GM10847 (cell line): ENCODE measurements around the gene KCNIP2.

Source experiments
- POLR2A ChIP-seq: IDR thresholded peaks from 2 replicates; pipeline ENCODE4 v1.6.1; 2011; ENCODE audit not compliant: insufficient read length; ENCODE audit errors: extremely low read depth

The KCNIP2 gene

DNA sequence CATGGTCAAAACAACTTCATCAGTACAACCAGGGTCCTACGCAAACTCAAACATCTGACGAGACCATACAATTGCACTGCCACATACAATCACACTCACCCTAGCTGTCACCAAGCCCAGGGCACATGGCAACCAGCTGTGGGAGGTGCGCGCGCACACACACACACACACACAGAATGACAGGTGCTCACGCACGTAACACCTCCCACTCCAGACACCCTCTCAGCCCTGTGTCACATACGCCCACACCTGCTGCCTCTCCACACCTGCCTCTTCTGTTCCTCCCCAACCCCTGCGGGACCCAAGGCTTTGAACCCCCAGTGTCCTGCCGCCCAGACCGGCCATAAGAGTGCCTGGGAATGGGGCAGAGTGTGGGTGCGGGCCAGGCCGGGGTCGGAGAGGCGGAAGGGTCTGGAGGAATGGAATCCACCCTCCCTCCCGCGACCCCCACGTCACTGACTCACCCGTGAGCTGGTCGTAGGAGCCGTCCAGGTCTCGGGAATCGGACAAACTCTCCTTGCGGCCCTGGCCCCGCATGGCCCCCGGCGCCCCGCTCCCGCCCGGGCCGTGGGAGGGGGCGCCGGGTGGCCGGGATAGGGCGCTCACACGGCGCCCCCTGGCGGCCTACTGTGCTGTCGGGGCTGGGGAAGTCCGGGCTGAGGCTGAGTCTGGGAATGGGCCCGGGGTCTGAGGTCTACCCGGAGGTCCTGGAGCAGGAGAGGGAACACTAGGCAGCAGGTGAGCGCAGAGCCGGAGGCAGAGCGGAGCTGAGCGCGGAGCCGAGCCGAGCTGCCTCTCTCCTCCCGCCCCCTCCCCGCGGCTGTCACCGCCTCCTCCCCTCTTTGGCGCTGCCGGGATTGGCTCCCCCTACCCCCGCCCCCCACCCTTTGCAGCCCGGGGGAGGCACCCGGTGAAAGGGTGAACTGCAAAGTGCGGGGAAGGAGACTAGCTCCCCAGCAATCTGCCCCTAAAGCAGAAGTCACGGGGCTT lies at the start of gene KCNIP2:
Gene KCNIP2, minus strand, starts transcription at position 769 of the 990 bp plus-strand sequence. Its CDS starts 232 bp downstream, at position 537.
- no peak for TF ChIP-seq POLR2A

DNA sequence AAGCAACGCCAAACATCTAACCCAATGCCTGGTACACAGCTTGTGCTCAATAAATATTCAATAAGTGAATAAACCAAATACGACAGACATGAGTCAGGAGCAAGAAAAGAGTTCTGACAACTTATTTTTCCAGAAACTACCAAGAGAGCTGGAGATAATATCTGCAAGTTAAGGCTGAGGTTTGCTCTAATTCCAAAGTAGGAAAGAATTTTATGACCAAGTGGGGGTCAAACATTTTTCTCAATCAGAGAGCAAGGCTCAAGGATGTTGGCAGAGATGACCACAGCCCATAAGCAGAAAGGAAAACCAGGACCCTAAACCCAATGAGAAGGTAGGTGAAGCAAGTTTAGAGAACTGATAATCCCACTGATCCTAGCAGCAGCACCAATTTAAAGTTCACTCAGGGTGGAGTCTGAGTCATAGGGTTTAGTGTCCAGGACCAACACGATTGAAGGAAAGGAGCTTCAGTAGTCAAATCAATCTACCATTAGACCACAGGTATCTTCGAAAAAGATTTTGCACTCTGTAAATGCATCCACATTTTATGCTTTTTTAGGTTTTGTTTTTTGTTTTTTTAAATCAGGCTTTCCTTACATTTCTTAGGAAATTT lies 49.3 kb upstream of the KCNIP2 start:
- no peak for TF ChIP-seq POLR2A

DNA sequence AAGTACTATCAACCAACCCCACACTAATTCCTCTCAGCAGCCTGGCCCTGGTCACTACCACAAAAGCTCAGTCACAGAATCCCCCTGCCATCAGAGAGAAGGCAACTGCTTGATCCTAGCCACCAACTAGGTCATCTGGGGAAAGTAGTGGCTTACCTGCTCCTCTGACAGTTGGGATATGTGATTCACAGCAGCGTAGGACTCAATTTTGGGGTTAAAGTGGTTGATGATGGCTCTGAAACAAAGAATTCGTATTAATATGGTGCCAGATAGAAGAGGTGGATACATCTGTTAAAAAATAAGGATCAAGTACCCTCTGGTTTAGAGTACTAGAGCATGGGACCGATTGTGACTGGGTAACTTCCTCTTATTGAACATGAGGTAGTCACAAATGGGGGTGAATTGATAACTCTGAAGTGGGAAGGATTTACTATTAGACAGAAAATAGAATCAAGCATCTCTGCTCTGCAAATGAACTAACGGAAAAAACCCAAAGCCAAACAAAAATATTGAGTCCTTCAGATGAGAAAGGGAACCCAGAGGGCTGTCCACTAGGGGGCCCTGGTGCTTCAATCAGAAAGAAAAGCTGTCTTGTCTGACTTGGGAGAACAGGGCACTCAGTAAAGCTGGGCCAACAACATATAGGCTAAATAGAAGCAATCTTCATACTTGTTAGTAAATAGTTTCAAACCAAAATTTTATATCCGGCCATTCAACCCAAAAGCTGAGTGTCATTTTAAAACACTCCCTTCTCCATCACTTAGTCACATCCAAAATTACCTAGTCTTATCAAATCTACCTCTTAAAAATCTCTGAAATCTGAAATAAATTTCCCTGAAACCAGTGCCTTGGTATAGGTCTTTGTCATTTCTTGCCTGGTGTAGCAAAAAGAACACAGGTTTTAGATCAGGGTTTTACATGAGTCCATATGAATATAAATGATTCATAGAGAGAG lies 45.9 kb upstream of the KCNIP2 start:
- no peak for TF ChIP-seq POLR2A

- no peak for TF ChIP-seq POLR2A
These were observed 44.8 kb upstream of the KCNIP2 start for GRCh38 chr10:101888251-101888949.

DNA sequence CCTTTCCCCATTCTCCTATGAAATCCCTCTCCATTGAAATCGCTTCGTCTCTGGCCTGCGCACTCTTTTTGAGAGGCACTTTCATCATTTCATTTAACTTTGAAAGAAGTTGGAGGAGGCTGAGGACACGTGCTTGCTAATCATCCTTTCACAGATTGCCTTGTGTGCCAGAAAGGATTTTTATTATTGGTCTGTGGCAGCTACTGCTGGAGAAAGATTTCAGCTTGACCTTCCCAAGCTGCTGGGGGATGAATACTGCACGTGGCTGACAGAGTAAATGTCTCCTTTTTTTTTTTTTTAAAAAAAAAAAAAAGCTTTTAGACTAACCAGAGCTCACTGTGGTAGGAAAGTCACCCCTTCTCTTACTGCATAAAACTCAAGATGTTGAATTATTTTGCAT lies 44.2 kb upstream of the KCNIP2 start:
- no peak for TF ChIP-seq POLR2A

DNA sequence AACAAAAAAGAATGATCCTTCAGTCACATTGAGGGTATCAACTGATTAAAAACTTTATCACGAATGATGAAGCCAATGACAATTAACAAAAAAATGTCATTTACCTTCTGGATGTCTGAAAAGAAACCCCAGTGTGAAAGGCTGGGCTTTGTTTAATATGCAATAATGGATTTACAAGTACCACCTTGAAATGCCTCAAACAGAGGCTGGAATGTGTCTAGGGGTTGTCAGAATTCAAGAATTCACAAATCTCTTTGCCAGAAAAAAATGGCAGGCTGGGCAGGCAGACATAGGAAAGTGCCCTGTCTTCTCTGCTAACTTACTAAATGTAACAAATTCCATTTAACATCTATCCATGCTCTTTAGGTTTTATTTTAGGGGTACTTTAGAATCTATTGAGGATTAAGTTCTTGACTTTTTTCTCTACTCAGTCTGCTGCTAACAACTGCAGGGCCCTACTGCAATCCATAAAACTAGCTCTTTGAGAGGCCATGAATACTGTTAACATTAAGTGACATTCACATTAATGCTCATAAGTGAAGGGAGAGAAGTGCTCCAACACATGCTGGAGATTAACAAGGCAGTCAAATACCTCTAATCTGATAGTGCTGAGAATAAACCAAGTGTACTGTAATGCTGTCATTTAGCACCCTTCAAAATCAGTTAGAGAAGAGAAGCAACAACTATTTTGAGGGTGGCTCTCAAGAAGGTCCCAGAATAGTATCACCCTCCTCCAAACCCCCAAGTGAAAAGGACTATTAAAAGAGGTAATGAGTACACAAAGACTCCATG lies 43.1 kb upstream of the KCNIP2 start:
- no peak for TF ChIP-seq POLR2A

DNA sequence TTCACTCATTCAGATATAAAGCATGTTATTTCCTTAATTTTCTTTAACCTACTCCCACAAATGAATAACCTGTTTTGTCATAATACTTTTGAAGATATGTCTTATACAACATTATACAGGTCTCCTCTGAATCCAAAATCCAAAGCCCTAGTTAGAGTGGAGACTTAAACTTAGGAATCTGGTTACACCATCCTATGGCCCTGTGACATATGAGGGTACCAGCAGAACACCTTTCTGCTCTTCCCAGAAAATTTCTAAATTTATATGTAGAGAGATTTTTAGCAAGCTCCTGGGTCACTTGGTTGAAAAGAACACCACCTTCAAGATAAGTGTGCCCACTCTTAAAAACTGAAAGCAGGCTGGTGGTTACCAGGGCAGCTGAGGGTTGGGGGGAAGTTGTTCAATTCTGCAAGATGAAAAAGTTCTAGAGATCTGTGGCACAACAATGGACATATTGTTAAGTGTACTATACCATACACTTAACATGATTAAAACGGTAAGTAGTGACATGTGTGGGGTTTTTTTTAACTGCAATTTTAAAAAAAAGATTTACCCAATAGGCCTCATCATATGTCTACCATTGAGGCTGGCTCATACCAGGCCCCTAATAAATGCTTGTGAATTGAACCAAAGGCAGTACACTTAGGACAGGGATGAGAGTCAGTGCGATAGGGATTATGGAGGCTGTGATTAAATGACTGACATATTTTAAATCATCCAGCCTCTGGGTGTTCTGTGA lies 37.6 kb upstream of the KCNIP2 start:
- no peak for TF ChIP-seq POLR2A

GRCh38 chr10:101880232-101880573 lies 36.6 kb upstream of the KCNIP2 start:
- no peak for TF ChIP-seq POLR2A

- no peak for TF ChIP-seq POLR2A
These were observed 36.0 kb upstream of the KCNIP2 start for GRCh38 chr10:101879456-101880231.

GRCh38 chr10:101878869-101879268 lies 35.3 kb upstream of the KCNIP2 start:
- no peak for TF ChIP-seq POLR2A

- TF ChIP-seq POLR2A, result no peak
These were observed 31.6 kb upstream of the KCNIP2 start for GRCh38 chr10:101875068-101875688.

GRCh38 chr10:101874252-101874651 lies 30.7 kb upstream of the KCNIP2 start:
- TF ChIP-seq POLR2A, result no peak
